Measurements from ENCODE around the gene FAM3C.

Gene FAM3C

DNA sequence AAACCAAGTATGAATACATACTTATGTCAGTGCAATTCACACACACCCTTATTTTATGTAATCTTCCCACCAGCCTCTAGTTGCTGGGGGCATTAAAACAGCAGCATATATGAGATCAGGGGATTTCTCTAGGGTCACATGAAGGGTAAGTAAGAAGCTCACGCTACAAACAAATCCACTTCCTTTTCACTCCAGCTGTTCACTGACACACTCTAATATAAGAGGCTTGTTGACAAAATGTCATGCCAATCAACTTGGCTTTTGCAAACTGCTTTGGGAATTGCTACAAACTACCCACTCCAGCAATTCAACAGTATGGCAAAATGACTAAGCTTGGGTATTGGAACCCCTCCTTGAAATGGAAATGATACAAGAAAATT, 10.3 kb downstream of the FAM3C start:
- Histone ChIP-seq H3K4me3 (replicated peaks; ENCODE audit: insufficient read depth, low read length) (no peak overlapping the region), H3K27me3 (ENCODE audit: insufficient read depth, poor library complexity, severe bottlenecking) (no peaks in the 10 kb centered on the region), H3K27ac (replicated peaks) (no peak overlapping the region)
- DNase-seq (ENCODE audit: low read depth in 1 of 2, low spot score in 1 of 2), result no peak
- TF ChIP-seq, protein P1, sequence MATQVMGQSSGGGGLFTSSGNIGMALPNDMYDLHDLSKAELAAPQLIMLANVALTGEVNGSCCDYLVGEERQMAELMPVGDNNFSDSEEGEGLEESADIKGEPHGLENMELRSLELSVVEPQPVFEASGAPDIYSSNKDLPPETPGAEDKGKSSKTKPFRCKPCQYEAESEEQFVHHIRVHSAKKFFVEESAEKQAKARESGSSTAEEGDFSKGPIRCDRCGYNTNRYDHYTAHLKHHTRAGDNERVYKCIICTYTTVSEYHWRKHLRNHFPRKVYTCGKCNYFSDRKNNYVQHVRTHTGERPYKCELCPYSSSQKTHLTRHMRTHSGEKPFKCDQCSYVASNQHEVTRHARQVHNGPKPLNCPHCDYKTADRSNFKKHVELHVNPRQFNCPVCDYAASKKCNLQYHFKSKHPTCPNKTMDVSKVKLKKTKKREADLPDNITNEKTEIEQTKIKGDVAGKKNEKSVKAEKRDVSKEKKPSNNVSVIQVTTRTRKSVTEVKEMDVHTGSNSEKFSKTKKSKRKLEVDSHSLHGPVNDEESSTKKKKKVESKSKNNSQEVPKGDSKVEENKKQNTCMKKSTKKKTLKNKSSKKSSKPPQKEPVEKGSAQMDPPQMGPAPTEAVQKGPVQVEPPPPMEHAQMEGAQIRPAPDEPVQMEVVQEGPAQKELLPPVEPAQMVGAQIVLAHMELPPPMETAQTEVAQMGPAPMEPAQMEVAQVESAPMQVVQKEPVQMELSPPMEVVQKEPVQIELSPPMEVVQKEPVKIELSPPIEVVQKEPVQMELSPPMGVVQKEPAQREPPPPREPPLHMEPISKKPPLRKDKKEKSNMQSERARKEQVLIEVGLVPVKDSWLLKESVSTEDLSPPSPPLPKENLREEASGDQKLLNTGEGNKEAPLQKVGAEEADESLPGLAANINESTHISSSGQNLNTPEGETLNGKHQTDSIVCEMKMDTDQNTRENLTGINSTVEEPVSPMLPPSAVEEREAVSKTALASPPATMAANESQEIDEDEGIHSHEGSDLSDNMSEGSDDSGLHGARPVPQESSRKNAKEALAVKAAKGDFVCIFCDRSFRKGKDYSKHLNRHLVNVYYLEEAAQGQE (IDR thresholded peaks at IDR 0.05; ENCODE audit: insufficient replicate concordance, low read depth), result no peak
- no peak for TF ChIP-seq SPI1 (IDR thresholded peaks at IDR 0.05; ENCODE audit: borderline replicate concordance, low read depth)
- TF ChIP-seq GABPA (IDR thresholded peaks at IDR 0.05; ENCODE audit: low read depth), result no peak
- no peak for TF ChIP-seq POLR2AphosphoS5 (IDR thresholded peaks at IDR 0.05; ENCODE audit: low read depth)
- TF ChIP-seq, protein P2, sequence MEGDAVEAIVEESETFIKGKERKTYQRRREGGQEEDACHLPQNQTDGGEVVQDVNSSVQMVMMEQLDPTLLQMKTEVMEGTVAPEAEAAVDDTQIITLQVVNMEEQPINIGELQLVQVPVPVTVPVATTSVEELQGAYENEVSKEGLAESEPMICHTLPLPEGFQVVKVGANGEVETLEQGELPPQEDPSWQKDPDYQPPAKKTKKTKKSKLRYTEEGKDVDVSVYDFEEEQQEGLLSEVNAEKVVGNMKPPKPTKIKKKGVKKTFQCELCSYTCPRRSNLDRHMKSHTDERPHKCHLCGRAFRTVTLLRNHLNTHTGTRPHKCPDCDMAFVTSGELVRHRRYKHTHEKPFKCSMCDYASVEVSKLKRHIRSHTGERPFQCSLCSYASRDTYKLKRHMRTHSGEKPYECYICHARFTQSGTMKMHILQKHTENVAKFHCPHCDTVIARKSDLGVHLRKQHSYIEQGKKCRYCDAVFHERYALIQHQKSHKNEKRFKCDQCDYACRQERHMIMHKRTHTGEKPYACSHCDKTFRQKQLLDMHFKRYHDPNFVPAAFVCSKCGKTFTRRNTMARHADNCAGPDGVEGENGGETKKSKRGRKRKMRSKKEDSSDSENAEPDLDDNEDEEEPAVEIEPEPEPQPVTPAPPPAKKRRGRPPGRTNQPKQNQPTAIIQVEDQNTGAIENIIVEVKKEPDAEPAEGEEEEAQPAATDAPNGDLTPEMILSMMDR (IDR thresholded peaks at IDR 0.05; ENCODE audit: insufficient read depth, low read length), result no peak

GRCh38 chr7:121385056-121385799, 10.9 kb downstream of the FAM3C start:
- no peak for TF ChIP-seq POLR2AphosphoS5 (IDR thresholded peaks at IDR 0.05; ENCODE audit: low read depth)
- TF ChIP-seq, protein P2 (IDR thresholded peaks at IDR 0.05; ENCODE audit: insufficient read depth, low read length), result no peak
- TF ChIP-seq SPI1 (IDR thresholded peaks at IDR 0.05; ENCODE audit: borderline replicate concordance, low read depth), result no peak
- TF ChIP-seq, protein P1 (IDR thresholded peaks at IDR 0.05; ENCODE audit: insufficient replicate concordance, low read depth), result no peak
- TF ChIP-seq GABPA (IDR thresholded peaks at IDR 0.05; ENCODE audit: low read depth), result no peak
- Histone ChIP-seq H3K27ac (replicated peaks) (no peak overlapping the region), H3K27me3 (ENCODE audit: insufficient read depth, poor library complexity, severe bottlenecking) (no peaks in the 10 kb centered on the region), H3K4me3 (replicated peaks; ENCODE audit: insufficient read depth, low read length) (no peak overlapping the region)
- DNase-seq (ENCODE audit: low read depth in 1 of 2, low spot score in 1 of 2), result no peak

- DNase-seq (ENCODE audit: low read depth in 1 of 2, low spot score in 1 of 2), result no peak
- no peak overlapping the region for H3K27ac ChIP-seq (replicated peaks)
- no peaks in the 10 kb centered on the region for H3K27me3 ChIP-seq (ENCODE audit: insufficient read depth, poor library complexity, severe bottlenecking)
- TF ChIP-seq GABPA (IDR thresholded peaks at IDR 0.05; ENCODE audit: low read depth) (no peak), POLR2AphosphoS5 (IDR thresholded peaks at IDR 0.05; ENCODE audit: low read depth) (no peak), SPI1 (IDR thresholded peaks at IDR 0.05; ENCODE audit: borderline replicate concordance, low read depth) (no peak)
- TF ChIP-seq, protein P2 (IDR thresholded peaks at IDR 0.05; ENCODE audit: insufficient read depth, low read length), result no peak
- no peak overlapping the region for H3K4me3 ChIP-seq (replicated peaks; ENCODE audit: insufficient read depth, low read length)
Observed at GRCh38 chr7:121384265-121384664, 11.8 kb downstream of the FAM3C start.
